ENCODE results near the gene GIT1. TPM values are rescaled to one million over a fixed set of nuclear protein-coding genes. Genes with fewer than 3 reads are reported as not detected.

GIT1 gene
- polyA plus RNA-seq, 1 of the 3 experiments (the other 2 are of a cell fraction): 42.9 TPM

DNA sequence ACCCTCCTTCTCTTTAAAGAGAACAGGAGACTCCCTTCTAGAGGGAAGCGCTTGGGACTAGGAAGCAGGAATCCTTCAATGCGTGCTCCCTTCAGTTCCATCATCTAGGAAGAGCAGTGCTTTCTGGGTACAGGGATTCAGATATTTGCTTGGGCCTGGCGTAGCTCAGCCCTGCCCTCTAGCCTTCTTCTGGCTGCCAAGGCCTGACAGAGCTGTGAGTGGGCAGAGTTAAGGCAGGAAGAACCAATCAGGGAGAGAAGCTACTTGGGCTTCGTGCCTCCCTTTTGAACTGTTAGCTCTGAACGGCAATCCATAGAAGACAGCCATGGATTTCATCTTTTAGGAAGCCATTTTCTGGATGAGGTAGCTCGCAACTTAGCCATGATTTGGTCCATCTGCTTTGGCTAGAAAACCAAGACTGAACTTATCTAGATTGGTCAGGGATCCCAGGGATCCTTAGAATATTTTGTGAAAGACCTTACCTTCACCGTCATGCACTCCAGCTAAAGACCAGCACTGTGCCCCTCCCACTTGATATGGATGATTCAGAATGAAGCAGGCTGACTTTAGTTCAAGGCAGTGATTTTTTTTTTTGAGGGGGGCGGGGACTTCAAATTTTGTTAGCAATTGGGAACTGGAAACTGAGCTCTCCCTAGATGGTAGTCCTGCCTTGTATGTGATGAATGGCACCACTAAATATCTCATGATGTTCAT, 35.7 kb upstream of the GIT1 start:
- H3K4me3 ChIP-seq (ENCODE audit: low read depth in 2 of 2, low read length in 1 of 2): no peak overlapping the region

DNA sequence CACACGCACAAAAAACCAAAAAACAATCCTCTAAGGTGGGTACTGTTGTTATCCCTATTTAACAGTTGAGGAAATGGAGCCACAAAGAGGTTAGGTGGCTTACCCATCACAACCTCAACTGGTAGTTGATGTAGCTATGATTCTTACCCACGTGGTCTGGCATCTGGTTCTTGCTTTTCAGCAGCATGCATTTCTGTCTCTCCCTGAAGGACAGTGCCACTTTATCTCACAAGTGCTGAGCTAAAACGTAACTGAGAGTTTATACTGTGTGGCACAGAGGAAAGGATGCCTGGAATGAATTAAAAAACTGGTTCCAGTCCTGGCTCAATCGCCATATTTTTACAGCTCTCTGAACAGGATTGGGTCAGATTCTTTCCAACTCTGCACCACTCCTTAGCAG, 35.1 kb upstream of the GIT1 start:
- Histone ChIP-seq H3K9me3 (no peaks in the 10 kb centered on the region), H3K9me2 (no peaks in the 10 kb centered on the region), H3K9ac (no peak overlapping the region), H3F3A (replicated peaks; ENCODE audit: insufficient read depth) (no peaks in the 10 kb centered on the region), H4K20me1 (ENCODE audit: insufficient read depth) (no peaks in the 10 kb centered on the region), H3K79me2 (ENCODE audit: insufficient read depth) (no peaks in the 10 kb centered on the region), H3K27me3 (ENCODE audit: insufficient read depth) (no peaks in the 10 kb centered on the region), H3K36me3 (replicated peaks in 1 of 2; ENCODE audit: control insufficient read depth in 1 of 2, insufficient read depth in 2 of 2, low read length in 1 of 2) (peaks cover 0 to 14% of the 10 kb centered on the region in 2 experiments), H3K4me1 (ENCODE audit: control insufficient read depth in 1 of 2, insufficient read depth in 2 of 2, low read depth in 1 of 2, low read length in 1 of 2) (peaks cover 17 to 80% of the 10 kb centered on the region in 2 experiments), H3K4me3 (ENCODE audit: low read depth in 2 of 2, low read length in 1 of 2) (no peak overlapping the region), H3K4me2 (no peak overlapping the region), H3K27ac (ENCODE audit: low read depth in 2 of 2, low read length in 1 of 2) (peak overlapping the region in 1 of 2 experiments; percentile 92; a peak in 2 of 4 replicates), H2AFZ (ENCODE audit: low read depth) (no peak overlapping the region)
- 51% methylated on average over 4 of the region's 4 CpGs for WGBS (ENCODE audit: low lambda C conversion rate)
- ChIA-PET POLR2A (interaction anchor here (0.6 to 1.1 kb wide), 5 partner anchors 22 to 136 kb away, joined by 3 to 4 read pairs (median 3); no protein-coding TSS in a partner anchor), CTCF (interaction anchor here (1.3 to 3.1 kb wide), 4 partner anchors 15 to 183 kb away, joined by 3 to 12 read pairs (median 5); partner anchors contain the start of gene ANKRD13B)
- DNase-seq: peak; percentile 41
- TF ChIP-seq POLR2AphosphoS5 (IDR thresholded peaks at IDR 0.05; ENCODE audit: low read depth, low read length): no peak
- no peak for TF ChIP-seq FOXM1 (IDR thresholded peaks at IDR 0.05; ENCODE audit: low read depth)
- TF ChIP-seq MXI1 (IDR thresholded peaks at IDR 0.05; ENCODE audit: low read depth, low read length): peak; percentile 91
- no peak for TF ChIP-seq GABPA (IDR thresholded peaks at IDR 0.05; ENCODE audit: low read depth)
- no peak for TF ChIP-seq YY1 (IDR thresholded peaks at IDR 0.05; ENCODE audit: low read depth)

More for the DNA sequence above, 35.7 kb upstream of the GIT1 start:
- Histone ChIP-seq H3F3A (replicated peaks; ENCODE audit: insufficient read depth) (no peaks in the 10 kb centered on the region), H4K20me1 (ENCODE audit: insufficient read depth) (no peaks in the 10 kb centered on the region), H3K4me1 (ENCODE audit: control insufficient read depth in 1 of 2, insufficient read depth in 2 of 2, low read depth in 1 of 2, low read length in 1 of 2) (peaks cover 11 to 80% of the 10 kb centered on the region in 2 experiments), H3K79me2 (ENCODE audit: insufficient read depth) (no peaks in the 10 kb centered on the region), H3K9ac (no peak overlapping the region), H3K27ac (ENCODE audit: low read depth in 2 of 2, low read length in 1 of 2) (peak overlapping the region in 1 of 2 experiments; percentile 92; a peak in 2 of 4 replicates), H3K27me3 (ENCODE audit: insufficient read depth) (no peaks in the 10 kb centered on the region), H2AFZ (ENCODE audit: low read depth) (no peak overlapping the region), H3K9me3 (no peaks in the 10 kb centered on the region), H3K36me3 (replicated peaks in 1 of 2; ENCODE audit: control insufficient read depth in 1 of 2, insufficient read depth in 2 of 2, low read length in 1 of 2) (peaks cover 0 to 16% of the 10 kb centered on the region in 2 experiments), H3K4me2 (no peak overlapping the region), H3K9me2 (no peaks in the 10 kb centered on the region)
- CTCF ChIA-PET: interaction anchor here (0.8 to 3.1 kb wide), 5 partner anchors 14 to 306 kb away, joined by 3 to 12 read pairs (median 4); partner anchors contain the start of gene ANKRD13B
- WGBS (ENCODE audit: low lambda C conversion rate): 88% methylated on average over 7 of the region's 8 CpGs
- POLR2A ChIA-PET: interaction anchor here (0.6 to 1.1 kb wide), 4 partner anchors 21 to 214 kb away, joined by 3 to 5 read pairs (median 4); no protein-coding TSS in a partner anchor
- DNase-seq: peak; percentile 66
- TF ChIP-seq SMC3 (IDR thresholded peaks at IDR 0.05; ENCODE audit: low read depth, low read length) (no peak), RCOR1 (IDR thresholded peaks at IDR 0.05; ENCODE audit: low read length) (no peak), RAD21 (IDR thresholded peaks at IDR 0.05; ENCODE audit: low read length) (peak; percentile 25; the same call in 1 of the 2 replicates), EP300 (IDR thresholded peaks at IDR 0.05; ENCODE audit: borderline replicate concordance in 1 of 2, low read depth in 1 of 2, low read length in 1 of 2) (no peak)

DNA sequence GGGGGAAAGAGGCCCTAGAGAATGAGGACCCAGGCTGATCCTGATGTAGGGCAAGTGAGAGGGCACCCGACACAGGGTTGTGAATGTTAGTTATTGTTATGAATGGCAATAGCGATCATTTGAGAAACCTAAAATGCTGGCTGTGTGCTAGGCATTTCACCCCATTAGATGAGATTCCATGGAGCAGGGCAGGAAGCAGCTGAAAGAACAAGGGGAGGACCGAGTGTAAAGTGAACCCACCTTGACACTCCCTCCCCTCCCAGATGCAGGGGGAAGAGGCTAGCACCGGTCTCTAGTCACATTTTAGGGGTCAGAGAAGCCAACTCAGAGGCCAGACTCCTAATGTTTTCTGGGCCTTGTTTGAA, 33.8 kb upstream of the GIT1 start:
- H3K36me3 ChIP-seq (replicated peaks in 1 of 2; ENCODE audit: control insufficient read depth in 1 of 2, insufficient read depth in 2 of 2, low read length in 1 of 2): peaks cover 0 to 2% of the 10 kb centered on the region in 2 experiments
- peak overlapping the region; percentile 75 to 86; a peak in 3 of 4 replicates for H3K4me3 ChIP-seq (ENCODE audit: low read depth in 2 of 2, low read length in 1 of 2)
- H3K4me2 ChIP-seq: peak overlapping the region; percentile 85
- ChIA-PET CTCF (interaction anchor here (0.8 to 2.4 kb wide), 5 partner anchors 18 to 308 kb away, joined by 3 to 15 read pairs (median 3); no protein-coding TSS in a partner anchor), POLR2A (no interaction called here)
- H3K9me2 ChIP-seq: no peaks in the 10 kb centered on the region
- WGBS (ENCODE audit: low lambda C conversion rate): 83% methylated on average over 4 of the region's 4 CpGs
- H3K27ac ChIP-seq (ENCODE audit: low read depth in 2 of 2, low read length in 1 of 2): peak overlapping the region in 1 of 2 experiments; percentile 87; a peak in 2 of 4 replicates
- no peaks in the 10 kb centered on the region for H4K20me1 ChIP-seq (ENCODE audit: insufficient read depth)
- H3K27me3 ChIP-seq (ENCODE audit: insufficient read depth): no peaks in the 10 kb centered on the region
- DNase-seq: no peak
- H3K4me1 ChIP-seq (ENCODE audit: control insufficient read depth in 1 of 2, insufficient read depth in 2 of 2, low read depth in 1 of 2, low read length in 1 of 2): peaks cover 20 to 81% of the 10 kb centered on the region in 2 experiments
- H3K9me3 ChIP-seq: no peaks in the 10 kb centered on the region
- H3K9ac ChIP-seq: no peak overlapping the region
- H2AFZ ChIP-seq (ENCODE audit: low read depth): peak overlapping the region; percentile 75; the same call in 1 of the 2 replicates
- H3K79me2 ChIP-seq (ENCODE audit: insufficient read depth): no peaks in the 10 kb centered on the region
- no peaks in the 10 kb centered on the region for H3F3A ChIP-seq (replicated peaks; ENCODE audit: insufficient read depth)
- no peak for TF ChIP-seq FOXM1 (IDR thresholded peaks at IDR 0.05; ENCODE audit: low read depth)
- no peak for TF ChIP-seq CHD2 (IDR thresholded peaks at IDR 0.05; ENCODE audit: low read length, partially characterized antibody)
- TF ChIP-seq TCF12 (IDR thresholded peaks at IDR 0.05): no peak
- TF ChIP-seq SMC3 (IDR thresholded peaks at IDR 0.05; ENCODE audit: low read depth, low read length): no peak
- no peak for TF ChIP-seq GATA2 (CRISPR knock-in tag; IDR thresholded peaks at IDR 0.05)
- TF ChIP-seq, protein P1, sequence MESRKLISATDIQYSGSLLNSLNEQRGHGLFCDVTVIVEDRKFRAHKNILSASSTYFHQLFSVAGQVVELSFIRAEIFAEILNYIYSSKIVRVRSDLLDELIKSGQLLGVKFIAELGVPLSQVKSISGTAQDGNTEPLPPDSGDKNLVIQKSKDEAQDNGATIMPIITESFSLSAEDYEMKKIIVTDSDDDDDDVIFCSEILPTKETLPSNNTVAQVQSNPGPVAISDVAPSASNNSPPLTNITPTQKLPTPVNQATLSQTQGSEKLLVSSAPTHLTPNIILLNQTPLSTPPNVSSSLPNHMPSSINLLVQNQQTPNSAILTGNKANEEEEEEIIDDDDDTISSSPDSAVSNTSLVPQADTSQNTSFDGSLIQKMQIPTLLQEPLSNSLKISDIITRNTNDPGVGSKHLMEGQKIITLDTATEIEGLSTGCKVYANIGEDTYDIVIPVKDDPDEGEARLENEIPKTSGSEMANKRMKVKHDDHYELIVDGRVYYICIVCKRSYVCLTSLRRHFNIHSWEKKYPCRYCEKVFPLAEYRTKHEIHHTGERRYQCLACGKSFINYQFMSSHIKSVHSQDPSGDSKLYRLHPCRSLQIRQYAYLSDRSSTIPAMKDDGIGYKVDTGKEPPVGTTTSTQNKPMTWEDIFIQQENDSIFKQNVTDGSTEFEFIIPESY (IDR thresholded peaks at IDR 0.05; ENCODE audit: borderline replicate concordance, low read depth): no peak
- TF ChIP-seq RFX5 (IDR thresholded peaks at IDR 0.05; ENCODE audit: low read length): no peak
- TF ChIP-seq, protein P2, sequence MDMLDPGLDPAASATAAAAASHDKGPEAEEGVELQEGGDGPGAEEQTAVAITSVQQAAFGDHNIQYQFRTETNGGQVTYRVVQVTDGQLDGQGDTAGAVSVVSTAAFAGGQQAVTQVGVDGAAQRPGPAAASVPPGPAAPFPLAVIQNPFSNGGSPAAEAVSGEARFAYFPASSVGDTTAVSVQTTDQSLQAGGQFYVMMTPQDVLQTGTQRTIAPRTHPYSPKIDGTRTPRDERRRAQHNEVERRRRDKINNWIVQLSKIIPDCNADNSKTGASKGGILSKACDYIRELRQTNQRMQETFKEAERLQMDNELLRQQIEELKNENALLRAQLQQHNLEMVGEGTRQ (IDR thresholded peaks at IDR 0.05; ENCODE audit: borderline replicate concordance, low read depth, low read length): no peak
- TF ChIP-seq FOSL2 (IDR thresholded peaks at IDR 0.05; ENCODE audit: borderline replicate concordance, low read depth): no peak
- TF ChIP-seq RXRA (IDR thresholded peaks at IDR 0.05; ENCODE audit: borderline replicate concordance, low read depth): no peak
